ENCODE data around the gene THTPA. TPM values are rescaled to one million over a fixed set of nuclear protein-coding genes. Genes with fewer than 3 reads are reported as not detected.
A peak's percentile ranks its signal among the peaks of the same experiment; 100 is the strongest.

THTPA gene
- total and polyA plus RNA-seq, 2 of the 13 experiments (the other 11 are each of a cell fraction or from before 2014, with no cell fraction given) = 7.4 to 8.7 TPM

- TF ChIP-seq BRD4 (CRISPR knock-in tag; IDR thresholded peaks at IDR 0.05) (peak; percentile 100), HBP1 (CRISPR knock-in tag; IDR thresholded peaks at IDR 0.05; ENCODE audit: low read depth) (peak; percentile 96), U2AF1 (optimal IDR thresholded peaks at IDR 0.05; ENCODE audit: low read depth, low read length) (peak; percentile 85), ZNF235 (CRISPR knock-in tag; IDR thresholded peaks at IDR 0.05; ENCODE audit: borderline replicate concordance) (peak; percentile 29; the same call in 1 of the 2 replicates), ZNF282 (IDR thresholded peaks at IDR 0.05; ENCODE audit: partially characterized antibody) (no peak), SMAD1 (CRISPR knock-in tag; IDR thresholded peaks at IDR 0.05; ENCODE audit: borderline replicate concordance, low read depth) (peak; percentile 99), EZH2 (conservative IDR thresholded peaks at IDR 0.05; ENCODE audit: low read depth, low read length) (no peak), RFXANK (CRISPR knock-in tag; IDR thresholded peaks at IDR 0.05) (peak; percentile 94)
- TF ChIP-seq, protein P1, sequence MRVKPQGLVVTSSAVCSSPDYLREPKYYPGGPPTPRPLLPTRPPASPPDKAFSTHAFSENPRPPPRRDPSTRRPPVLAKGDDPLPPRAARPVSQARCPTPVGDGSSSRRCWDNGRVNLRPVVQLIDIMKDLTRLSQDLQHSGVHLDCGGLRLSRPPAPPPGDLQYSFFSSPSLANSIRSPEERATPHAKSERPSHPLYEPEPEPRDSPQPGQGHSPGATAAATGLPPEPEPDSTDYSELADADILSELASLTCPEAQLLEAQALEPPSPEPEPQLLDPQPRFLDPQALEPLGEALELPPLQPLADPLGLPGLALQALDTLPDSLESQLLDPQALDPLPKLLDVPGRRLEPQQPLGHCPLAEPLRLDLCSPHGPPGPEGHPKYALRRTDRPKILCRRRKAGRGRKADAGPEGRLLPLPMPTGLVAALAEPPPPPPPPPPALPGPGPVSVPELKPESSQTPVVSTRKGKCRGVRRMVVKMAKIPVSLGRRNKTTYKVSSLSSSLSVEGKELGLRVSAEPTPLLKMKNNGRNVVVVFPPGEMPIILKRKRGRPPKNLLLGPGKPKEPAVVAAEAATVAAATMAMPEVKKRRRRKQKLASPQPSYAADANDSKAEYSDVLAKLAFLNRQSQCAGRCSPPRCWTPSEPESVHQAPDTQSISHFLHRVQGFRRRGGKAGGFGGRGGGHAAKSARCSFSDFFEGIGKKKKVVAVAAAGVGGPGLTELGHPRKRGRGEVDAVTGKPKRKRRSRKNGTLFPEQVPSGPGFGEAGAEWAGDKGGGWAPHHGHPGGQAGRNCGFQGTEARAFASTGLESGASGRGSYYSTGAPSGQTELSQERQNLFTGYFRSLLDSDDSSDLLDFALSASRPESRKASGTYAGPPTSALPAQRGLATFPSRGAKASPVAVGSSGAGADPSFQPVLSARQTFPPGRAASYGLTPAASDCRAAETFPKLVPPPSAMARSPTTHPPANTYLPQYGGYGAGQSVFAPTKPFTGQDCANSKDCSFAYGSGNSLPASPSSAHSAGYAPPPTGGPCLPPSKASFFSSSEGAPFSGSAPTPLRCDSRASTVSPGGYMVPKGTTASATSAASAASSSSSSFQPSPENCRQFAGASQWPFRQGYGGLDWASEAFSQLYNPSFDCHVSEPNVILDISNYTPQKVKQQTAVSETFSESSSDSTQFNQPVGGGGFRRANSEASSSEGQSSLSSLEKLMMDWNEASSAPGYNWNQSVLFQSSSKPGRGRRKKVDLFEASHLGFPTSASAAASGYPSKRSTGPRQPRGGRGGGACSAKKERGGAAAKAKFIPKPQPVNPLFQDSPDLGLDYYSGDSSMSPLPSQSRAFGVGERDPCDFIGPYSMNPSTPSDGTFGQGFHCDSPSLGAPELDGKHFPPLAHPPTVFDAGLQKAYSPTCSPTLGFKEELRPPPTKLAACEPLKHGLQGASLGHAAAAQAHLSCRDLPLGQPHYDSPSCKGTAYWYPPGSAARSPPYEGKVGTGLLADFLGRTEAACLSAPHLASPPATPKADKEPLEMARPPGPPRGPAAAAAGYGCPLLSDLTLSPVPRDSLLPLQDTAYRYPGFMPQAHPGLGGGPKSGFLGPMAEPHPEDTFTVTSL (CRISPR knock-in tag; IDR thresholded peaks at IDR 0.05; ENCODE audit: borderline replicate concordance) = peak; percentile 93
- TF ChIP-seq, protein P2, sequence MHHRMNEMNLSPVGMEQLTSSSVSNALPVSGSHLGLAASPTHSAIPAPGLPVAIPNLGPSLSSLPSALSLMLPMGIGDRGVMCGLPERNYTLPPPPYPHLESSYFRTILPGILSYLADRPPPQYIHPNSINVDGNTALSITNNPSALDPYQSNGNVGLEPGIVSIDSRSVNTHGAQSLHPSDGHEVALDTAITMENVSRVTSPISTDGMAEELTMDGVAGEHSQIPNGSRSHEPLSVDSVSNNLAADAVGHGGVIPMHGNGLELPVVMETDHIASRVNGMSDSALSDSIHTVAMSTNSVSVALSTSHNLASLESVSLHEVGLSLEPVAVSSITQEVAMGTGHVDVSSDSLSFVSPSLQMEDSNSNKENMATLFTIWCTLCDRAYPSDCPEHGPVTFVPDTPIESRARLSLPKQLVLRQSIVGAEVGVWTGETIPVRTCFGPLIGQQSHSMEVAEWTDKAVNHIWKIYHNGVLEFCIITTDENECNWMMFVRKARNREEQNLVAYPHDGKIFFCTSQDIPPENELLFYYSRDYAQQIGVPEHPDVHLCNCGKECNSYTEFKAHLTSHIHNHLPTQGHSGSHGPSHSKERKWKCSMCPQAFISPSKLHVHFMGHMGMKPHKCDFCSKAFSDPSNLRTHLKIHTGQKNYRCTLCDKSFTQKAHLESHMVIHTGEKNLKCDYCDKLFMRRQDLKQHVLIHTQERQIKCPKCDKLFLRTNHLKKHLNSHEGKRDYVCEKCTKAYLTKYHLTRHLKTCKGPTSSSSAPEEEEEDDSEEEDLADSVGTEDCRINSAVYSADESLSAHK (CRISPR knock-in tag; IDR thresholded peaks at IDR 0.05; ENCODE audit: borderline replicate concordance) = peak; percentile 84
- TF ChIP-seq, protein P3, sequence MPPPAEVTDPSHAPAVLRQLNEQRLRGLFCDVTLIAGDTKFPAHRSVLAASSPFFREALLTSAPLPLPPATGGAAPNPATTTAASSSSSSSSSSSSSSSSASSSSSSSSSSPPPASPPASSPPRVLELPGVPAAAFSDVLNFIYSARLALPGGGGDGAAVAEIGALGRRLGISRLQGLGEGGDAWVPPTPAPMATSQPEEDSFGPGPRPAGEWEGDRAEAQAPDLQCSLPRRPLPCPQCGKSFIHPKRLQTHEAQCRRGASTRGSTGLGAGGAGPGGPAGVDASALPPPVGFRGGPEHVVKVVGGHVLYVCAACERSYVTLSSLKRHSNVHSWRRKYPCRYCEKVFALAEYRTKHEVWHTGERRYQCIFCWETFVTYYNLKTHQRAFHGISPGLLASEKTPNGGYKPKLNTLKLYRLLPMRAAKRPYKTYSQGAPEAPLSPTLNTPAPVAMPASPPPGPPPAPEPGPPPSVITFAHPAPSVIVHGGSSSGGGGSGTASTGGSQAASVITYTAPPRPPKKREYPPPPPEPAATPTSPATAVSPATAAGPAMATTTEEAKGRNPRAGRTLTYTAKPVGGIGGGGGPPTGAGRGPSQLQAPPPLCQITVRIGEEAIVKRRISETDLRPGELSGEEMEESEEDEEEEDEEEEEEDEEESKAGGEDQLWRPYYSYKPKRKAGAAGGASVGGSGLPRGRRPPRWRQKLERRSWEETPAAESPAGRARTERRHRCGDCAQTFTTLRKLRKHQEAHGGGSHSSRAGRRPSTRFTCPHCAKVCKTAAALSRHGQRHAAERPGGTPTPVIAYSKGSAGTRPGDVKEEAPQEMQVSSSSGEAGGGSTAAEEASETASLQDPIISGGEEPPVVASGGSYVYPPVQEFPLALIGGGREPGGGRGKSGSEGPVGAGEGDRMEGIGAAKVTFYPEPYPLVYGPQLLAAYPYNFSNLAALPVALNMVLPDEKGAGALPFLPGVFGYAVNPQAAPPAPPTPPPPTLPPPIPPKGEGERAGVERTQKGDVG (CRISPR knock-in tag; IDR thresholded peaks at IDR 0.05; ENCODE audit: borderline replicate concordance) = peak; percentile 93; the same call in 1 of the 2 replicates
- TF ChIP-seq, protein P4, sequence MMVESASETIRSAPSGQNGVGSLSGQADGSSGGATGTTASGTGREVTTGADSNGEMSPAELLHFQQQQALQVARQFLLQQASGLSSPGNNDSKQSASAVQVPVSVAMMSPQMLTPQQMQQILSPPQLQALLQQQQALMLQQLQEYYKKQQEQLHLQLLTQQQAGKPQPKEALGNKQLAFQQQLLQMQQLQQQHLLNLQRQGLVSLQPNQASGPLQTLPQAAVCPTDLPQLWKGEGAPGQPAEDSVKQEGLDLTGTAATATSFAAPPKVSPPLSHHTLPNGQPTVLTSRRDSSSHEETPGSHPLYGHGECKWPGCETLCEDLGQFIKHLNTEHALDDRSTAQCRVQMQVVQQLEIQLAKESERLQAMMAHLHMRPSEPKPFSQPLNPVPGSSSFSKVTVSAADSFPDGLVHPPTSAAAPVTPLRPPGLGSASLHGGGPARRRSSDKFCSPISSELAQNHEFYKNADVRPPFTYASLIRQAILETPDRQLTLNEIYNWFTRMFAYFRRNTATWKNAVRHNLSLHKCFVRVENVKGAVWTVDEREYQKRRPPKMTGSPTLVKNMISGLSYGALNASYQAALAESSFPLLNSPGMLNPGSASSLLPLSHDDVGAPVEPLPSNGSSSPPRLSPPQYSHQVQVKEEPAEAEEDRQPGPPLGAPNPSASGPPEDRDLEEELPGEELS (CRISPR knock-in tag; IDR thresholded peaks at IDR 0.05) = peak; percentile 63; the same call in 1 of the 2 replicates
These were observed at the start of gene THTPA (continued) for GRCh38 chr14:23555882-23556699.

All from HepG2 (cell line).